Activated naive CD8-positive, alpha-beta T cell treated with anti-CD3 and anti-CD28 coated beads, Interleukin-2, amount 10 ng/mL, durations not matched to agents 7 days and 5 days (primary cell): Measurements from ENCODE around the gene TPM4. TPM values are rescaled to one million over a fixed set of nuclear protein-coding genes. Genes with fewer than 3 reads are reported as not detected.
"Not testable (repeated sequence)": the region's sequence is repeated elsewhere in the genome, so short reads cannot be mapped to it uniquely, and the experiment has no call there.

ENCODE experiments used
- ATAC-seq: fragments of 150-1000 bp; cut with Tn5 transposase; one replicate; pipeline ENCODE4 v1.10.0; 2021; ENCODE audit warnings: low read depth, moderate library complexity
- POLR2A ChIA-PET: fragments of 350-600 bp; sonication (Branson Sonifier 250); formaldehyde crosslinking; loops from one replicate; lab custom pipeline; 2021; ENCODE audit warnings: antibody characterized with exemption; lab: Charles Lee
- DNase-seq: peaks from one replicate; pipeline ENCODE4 v3.0.0; 2021
- H3K27ac Mint-ChIP-seq: one replicate; pipeline ENCODE4 v1.8.0; 2022; ENCODE audit warnings: mild to moderate bottlenecking, mixed read lengths
- H3K27me3 Mint-ChIP-seq: one replicate; pipeline ENCODE4 v1.8.0; 2022; ENCODE audit warnings: mild to moderate bottlenecking, moderate library complexity, mixed read lengths
- H3K36me3 Mint-ChIP-seq: one replicate; pipeline ENCODE4 v1.8.0; 2021; ENCODE audit warnings: mild to moderate bottlenecking, mixed read lengths
- H3K4me1 Mint-ChIP-seq: one replicate; pipeline ENCODE4 v1.8.0; 2021; ENCODE audit warnings: mixed read lengths
- H3K4me3 Mint-ChIP-seq: one replicate; pipeline ENCODE4 v1.8.0; 2022; ENCODE audit warnings: mild to moderate bottlenecking, moderate library complexity, mixed read lengths
- H3K9me3 Mint-ChIP-seq: one replicate; pipeline ENCODE4 v1.8.0; 2021; ENCODE audit warnings: mixed read lengths
- total RNA-seq, 2 experiments: library from RNA; stranded (reverse); gene quantifications; one replicate each; pipeline ENCODE4 v1.2.3, GENCODE V29; 2021

The TPM4 gene
- 100 to 1,000 TPM; 278 to 282 TPM for total RNA-seq

DNA sequence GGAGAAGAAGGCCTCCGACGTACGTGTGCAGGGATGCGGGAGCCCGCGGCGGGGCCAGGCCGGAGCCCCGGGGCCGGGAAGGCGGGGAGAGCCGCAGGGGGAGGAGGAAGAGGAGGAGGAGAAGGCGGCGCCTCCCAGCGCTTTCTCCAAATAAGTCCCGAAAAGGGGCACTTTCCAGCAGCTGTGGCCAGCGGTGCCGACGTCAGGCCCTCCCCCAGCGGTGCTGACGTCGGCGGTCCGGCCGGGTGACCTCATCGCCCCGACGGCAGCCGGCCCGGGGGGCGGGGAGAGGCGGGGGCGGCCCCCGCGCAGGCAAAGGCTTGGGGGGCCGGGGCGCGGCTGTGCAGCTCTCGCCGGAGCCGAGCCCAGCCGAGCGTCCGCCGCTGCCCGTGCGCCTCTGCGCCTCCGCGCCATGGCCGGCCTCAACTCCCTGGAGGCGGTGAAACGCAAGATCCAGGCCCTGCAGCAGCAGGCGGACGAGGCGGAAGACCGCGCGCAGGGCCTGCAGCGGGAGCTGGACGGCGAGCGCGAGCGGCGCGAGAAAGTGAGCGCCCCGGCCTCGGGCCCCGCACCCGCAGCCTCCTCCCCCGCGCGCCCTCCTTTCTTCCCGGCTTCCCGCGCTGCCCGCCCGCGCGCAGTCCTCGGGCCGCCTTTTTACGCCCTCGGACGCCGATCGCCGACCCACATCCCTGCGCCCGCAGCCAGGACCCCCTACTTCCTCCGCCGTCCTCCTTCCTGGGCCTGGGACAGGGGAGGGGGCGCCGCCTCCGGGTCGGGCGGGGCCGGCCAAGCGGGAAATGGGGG, at the start of gene TPM4:
Gene TPM4, plus strand, starts transcription at position 342 of the 804 bp plus-strand sequence. Its CDS starts 71 bp downstream, at position 413.
- ATAC-seq (peak; percentile 63), DNase-seq (peak; percentile 93)
- POLR2A ChIA-PET = interaction anchor here (0.5 to 8.7 kb wide), 19 partner anchors 9 to 265 kb away, joined by 3 to 100 read pairs (median 5); partner anchors contain the start of genes FAM32A, HSH2D and RAB8A
- Mint-ChIP-seq H3K27me3 (no peaks in the 10 kb centered on the region), H3K36me3 (peaks cover 27% of the 10 kb centered on the region), H3K4me3 (peak within 1 kb of the TSS; percentile 89), H3K4me1 (peaks cover 61% of the 10 kb centered on the region), H3K9me3 (no peaks in the 10 kb centered on the region), H3K27ac (peak within 1 kb of the TSS; percentile 93)

DNA sequence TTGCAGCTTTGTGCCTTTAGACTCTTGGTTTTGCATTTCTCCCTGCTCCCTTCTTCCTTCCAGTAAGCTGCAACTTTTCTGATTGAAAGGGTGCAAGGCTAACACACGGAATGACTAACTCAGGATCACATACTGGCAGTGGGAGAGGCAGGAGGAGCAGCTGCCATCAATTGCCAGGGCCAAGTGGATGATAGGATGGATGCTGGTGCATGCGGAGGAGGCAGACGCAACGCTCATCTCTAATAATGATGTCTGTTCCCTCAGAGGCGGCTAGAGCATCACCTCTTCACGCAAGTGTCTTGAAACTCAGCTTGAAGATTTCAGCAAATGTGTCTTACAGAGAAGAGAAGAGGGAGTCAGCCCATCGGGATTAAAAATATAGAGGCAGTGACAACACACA, 49.5 kb upstream of the TPM4 start:
- no peak for ATAC-seq
- POLR2A ChIA-PET = no interaction called here
- no peaks in the 10 kb centered on the region for H3K27me3 Mint-ChIP-seq
- no peaks in the 10 kb centered on the region for H3K36me3 Mint-ChIP-seq
- no peak overlapping the region for H3K4me3 Mint-ChIP-seq
- H3K9me3 Mint-ChIP-seq = no peaks in the 10 kb centered on the region
- H3K4me1 Mint-ChIP-seq = no peaks in the 10 kb centered on the region
- DNase-seq = no peak
- H3K27ac Mint-ChIP-seq = no peak overlapping the region

DNA sequence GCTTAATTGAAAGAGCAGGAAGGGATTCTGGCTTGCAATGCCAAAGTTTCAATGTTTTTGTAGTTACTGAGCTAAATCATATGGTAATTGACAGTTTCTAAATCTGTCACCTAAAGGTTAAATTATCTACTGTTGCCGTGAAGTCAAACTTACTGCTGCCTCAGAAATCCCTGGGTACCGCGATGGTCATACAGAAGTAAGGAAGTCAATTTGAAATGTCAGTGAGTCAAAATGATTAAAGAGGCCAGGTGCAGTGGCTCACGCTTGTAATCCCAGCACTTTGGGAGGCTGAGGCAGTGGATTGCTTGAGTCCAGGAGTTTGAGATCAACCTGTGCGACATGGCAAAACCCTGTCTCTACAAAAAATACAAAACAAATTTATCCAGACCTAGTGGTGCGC, 48.8 kb upstream of the TPM4 start:
- DNase-seq (no peak), ATAC-seq (no peak)
- H3K9me3 Mint-ChIP-seq = no peaks in the 10 kb centered on the region
- H3K27ac Mint-ChIP-seq = no peak overlapping the region
- no peaks in the 10 kb centered on the region for H3K36me3 Mint-ChIP-seq
- no peak overlapping the region for H3K4me3 Mint-ChIP-seq
- H3K27me3 Mint-ChIP-seq = no peaks in the 10 kb centered on the region
- no peaks in the 10 kb centered on the region for H3K4me1 Mint-ChIP-seq
- POLR2A ChIA-PET = no interaction called here

DNA sequence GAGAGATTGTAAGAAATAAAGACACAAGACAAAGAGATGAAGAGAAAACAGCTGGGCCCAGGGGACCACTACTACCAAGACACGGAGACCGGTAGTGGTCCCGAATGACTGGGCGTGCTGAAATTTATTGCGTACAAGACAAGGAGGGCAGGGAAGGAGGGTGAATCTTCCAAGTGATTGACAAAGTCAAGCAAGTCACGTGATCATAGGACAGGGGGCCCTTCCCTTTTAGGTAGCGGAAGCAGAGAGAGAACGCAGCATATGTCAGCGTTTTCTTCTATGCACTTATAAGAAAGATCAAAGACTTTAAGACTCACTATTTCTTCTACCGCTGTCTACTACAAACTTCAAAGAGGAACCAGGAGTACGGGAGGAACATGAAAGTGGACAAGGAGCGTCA, 46.1 kb upstream of the TPM4 start:
- POLR2A ChIA-PET, H3K27me3 Mint-ChIP-seq, H3K9me3 Mint-ChIP-seq, DNase-seq, H3K27ac Mint-ChIP-seq, H3K4me1 Mint-ChIP-seq, H3K36me3 Mint-ChIP-seq, ATAC-seq, H3K4me3 Mint-ChIP-seq: not testable (repeated sequence)

DNA sequence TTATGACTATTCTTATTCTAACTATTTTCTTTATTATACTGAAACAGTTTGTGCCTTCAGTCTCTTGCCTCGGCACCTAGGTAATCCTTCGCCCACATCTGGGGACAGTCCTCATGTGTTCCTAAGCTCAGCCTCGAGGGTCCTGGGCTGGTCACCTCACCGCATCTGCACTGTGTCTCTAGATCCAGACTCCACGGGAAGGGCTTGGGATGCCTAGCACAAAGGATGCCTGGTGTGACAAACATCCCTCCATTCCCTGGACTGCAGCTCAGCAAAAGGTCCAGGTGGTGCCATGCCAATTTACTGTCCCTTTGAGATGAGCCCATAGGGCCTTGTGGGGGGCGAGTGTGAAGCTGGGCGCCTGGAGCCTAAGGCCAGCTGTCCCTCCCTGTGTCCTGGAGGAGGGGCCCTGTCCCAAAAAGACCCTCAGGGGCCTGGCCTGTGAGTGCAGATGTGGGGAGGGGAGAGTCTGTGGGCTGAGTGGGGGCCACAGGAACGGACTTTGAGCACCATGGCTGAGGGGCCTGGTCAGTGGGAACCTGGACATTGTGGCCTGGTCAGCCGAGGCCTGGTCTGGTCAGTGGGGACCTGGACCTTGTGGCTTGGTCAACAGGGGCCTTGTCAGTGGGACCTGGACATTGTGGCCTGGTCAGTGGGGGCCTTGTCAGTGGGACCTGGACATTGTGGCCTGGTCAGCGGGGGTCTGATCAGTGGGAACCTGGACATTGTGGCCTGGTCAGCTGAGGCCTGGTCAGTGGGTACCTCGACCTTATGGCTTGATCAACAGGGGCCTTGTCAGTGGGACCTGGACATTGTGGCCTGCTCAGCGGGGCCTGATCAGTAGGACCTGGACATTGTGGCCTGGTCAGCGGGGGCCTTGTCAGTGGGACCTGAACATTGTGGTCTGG, 45.1 kb upstream of the TPM4 start:
- POLR2A ChIA-PET = no interaction called here
- Mint-ChIP-seq H3K9me3 (no peaks in the 10 kb centered on the region), H3K27ac (no peak overlapping the region), H3K4me3 (no peak overlapping the region), H3K4me1 (no peaks in the 10 kb centered on the region), H3K36me3 (no peaks in the 10 kb centered on the region), H3K27me3 (no peaks in the 10 kb centered on the region)
- peak; percentile 20 for DNase-seq
- no peak for ATAC-seq

DNA sequence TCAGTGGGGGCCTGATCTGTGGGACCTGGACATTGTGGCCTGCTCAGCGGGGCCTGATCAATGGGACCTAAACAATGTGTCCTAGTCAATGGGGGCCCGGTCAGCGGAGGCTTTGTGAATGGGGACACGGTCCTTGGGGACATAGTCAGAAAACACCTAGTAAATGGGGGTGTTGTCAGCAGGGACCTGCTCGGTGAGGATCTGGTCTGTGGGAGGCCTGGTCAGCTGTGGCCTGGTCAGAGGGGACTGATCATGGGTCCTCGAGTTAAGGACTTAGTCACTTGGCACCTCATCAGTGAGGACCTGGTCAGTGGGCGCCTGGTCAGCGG, 44.5 kb upstream of the TPM4 start:
- POLR2A ChIA-PET = no interaction called here
- Mint-ChIP-seq H3K4me3 (no peak overlapping the region), H3K36me3 (no peaks in the 10 kb centered on the region), H3K4me1 (no peaks in the 10 kb centered on the region), H3K9me3 (no peaks in the 10 kb centered on the region), H3K27me3 (no peaks in the 10 kb centered on the region), H3K27ac (no peak overlapping the region)
- ATAC-seq = no peak
- DNase-seq = peak; percentile 24

DNA sequence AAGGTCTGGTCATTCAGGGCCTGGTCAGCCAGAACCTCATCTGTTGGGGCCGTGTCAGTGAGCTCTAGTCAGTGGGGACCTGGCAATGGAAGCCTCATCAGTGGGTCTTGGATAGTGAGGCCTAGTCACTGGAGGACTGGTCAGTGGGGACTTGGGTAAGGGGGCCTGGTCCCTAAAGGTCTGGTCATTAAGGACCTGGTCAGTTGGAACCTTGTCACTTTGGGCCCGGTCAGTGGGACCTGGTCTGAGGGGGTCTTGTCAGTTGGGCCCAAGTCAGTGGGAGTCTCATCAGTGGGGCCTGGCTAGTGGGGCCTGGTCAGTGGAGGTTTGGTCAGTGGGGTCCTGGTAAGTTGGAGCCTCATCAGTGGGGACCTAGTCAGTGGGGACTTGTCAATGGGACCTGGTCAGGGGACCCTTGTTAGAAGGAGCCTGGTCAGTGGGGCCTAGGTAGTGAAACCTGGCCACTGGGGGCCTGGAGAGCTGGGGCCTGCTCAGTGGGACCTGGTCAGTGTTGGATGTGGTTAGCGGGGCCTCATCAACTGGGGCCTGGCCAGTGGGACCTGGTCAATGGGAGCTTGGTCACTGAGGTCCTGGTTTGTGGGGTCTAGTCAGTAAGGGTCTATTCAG, 43.7 kb upstream of the TPM4 start:
- no peak overlapping the region for H3K4me3 Mint-ChIP-seq
- H3K27ac Mint-ChIP-seq = no peak overlapping the region
- no peaks in the 10 kb centered on the region for H3K36me3 Mint-ChIP-seq
- no peaks in the 10 kb centered on the region for H3K27me3 Mint-ChIP-seq
- DNase-seq (peak; percentile 22), ATAC-seq (no peak)
- POLR2A ChIA-PET = no interaction called here
- no peaks in the 10 kb centered on the region for H3K9me3 Mint-ChIP-seq
- no peaks in the 10 kb centered on the region for H3K4me1 Mint-ChIP-seq

DNA sequence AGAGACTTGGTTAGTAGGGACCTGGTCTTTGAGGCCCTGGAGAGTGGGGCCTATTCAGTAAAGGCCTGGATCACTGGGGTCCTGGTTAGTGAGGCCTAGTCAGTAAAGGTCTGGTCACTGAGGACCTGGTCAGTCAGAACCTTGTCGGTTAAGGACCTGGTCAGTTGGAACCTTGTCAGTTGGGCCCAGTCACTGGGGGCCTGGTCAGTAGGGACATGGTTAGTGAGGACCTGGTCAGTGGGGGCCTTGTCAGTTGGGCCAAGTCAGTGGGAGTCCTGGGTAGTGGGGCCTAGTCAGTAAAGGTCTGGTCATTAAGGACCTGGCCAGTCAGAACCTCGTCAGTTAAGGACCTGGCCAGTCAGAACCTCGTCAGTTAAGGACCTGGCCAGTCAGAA, 43.2 kb upstream of the TPM4 start:
- no peaks in the 10 kb centered on the region for H3K36me3 Mint-ChIP-seq
- no peaks in the 10 kb centered on the region for H3K9me3 Mint-ChIP-seq
- no peak for ATAC-seq
- H3K4me1 Mint-ChIP-seq = no peaks in the 10 kb centered on the region
- POLR2A ChIA-PET = no interaction called here
- H3K27me3 Mint-ChIP-seq = no peaks in the 10 kb centered on the region
- DNase-seq = no peak
- no peak overlapping the region for H3K27ac Mint-ChIP-seq
- no peak overlapping the region for H3K4me3 Mint-ChIP-seq

DNA sequence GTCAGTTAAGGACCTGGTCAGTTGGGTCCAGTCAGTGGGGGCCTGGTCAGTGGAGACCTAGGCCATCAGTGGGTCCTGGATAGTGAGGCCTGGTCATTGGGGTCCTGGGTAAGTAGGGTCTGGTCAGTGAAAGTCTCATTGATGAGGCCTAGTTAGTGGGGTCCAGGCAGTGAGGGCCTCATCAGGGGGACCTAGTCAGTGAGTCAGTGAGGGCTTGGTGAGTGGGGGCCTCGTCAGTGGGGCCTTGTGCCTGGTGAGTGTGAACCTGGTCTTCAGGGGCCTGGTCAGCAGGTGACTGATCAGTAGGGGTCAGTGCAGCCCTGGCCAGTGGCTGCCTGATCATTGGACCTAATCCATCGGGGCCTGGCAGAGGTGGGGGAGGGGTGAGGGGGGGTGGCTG, 42.6 kb upstream of the TPM4 start:
- Mint-ChIP-seq H3K9me3 (no peaks in the 10 kb centered on the region), H3K27ac (no peak overlapping the region), H3K27me3 (no peaks in the 10 kb centered on the region), H3K4me1 (no peaks in the 10 kb centered on the region), H3K4me3 (no peak overlapping the region), H3K36me3 (no peaks in the 10 kb centered on the region)
- ATAC-seq = no peak
- DNase-seq = no peak
- POLR2A ChIA-PET = no interaction called here

DNA sequence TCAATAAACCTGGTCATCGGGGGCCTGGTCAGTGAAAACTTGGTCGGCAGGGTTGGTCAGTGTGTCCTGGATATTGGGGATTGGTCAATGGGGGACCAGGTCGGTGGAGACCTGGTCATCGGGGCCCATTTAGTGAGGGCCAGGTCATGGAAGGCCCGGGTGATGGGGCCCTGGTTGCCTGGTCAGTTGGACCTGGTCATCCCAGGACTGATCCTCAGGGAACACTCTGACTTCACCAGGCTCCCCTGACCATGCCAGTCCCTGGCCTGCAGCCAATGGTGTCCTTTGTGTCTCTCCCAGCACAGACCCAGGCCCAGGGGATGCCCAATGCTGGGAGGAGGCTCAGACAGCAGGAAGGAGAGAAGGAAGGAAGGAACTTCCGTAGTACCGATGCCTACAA, 42.1 kb upstream of the TPM4 start:
- Mint-ChIP-seq H3K27ac (no peak overlapping the region), H3K27me3 (no peaks in the 10 kb centered on the region), H3K36me3 (no peaks in the 10 kb centered on the region), H3K9me3 (no peaks in the 10 kb centered on the region), H3K4me3 (no peak overlapping the region), H3K4me1 (no peaks in the 10 kb centered on the region)
- POLR2A ChIA-PET = no interaction called here
- DNase-seq = no peak
- ATAC-seq = no peak

DNA sequence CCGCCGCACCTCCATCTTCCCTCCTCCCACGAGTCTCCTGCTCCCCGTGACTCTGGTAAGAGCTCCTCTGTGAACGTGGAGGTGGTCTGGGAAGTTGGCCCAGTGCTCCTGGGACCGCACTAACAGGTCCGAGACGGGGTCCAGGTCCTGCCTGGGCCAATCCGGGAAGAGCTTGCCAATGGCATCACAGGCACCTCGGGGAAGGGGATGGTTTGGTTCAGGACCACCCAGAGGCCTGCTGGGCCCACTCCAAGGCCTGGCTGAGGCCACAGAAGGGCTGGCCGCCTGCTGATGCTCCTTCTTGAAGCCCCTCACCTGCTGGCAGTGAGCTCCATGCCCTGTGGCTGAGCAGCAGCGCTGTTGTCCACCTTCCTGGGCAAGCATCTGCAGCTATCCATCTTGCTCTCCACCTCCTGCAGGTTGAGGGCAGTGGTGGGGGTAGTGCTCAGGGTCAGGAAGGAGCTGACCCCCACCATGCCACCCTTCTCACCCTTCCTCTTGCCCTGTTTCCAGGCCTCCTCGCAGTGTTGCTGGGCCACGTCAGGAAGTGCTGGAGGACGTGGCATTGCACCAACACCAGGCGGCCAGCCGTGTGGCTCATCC, 41.2 kb upstream of the TPM4 start:
- H3K4me1 Mint-ChIP-seq = no peaks in the 10 kb centered on the region
- H3K4me3 Mint-ChIP-seq = no peak overlapping the region
- H3K9me3 Mint-ChIP-seq = no peaks in the 10 kb centered on the region
- no peaks in the 10 kb centered on the region for H3K36me3 Mint-ChIP-seq
- H3K27ac Mint-ChIP-seq = no peak overlapping the region
- DNase-seq = no peak
- no peak for ATAC-seq
- H3K27me3 Mint-ChIP-seq = no peaks in the 10 kb centered on the region
- POLR2A ChIA-PET = no interaction called here

DNA sequence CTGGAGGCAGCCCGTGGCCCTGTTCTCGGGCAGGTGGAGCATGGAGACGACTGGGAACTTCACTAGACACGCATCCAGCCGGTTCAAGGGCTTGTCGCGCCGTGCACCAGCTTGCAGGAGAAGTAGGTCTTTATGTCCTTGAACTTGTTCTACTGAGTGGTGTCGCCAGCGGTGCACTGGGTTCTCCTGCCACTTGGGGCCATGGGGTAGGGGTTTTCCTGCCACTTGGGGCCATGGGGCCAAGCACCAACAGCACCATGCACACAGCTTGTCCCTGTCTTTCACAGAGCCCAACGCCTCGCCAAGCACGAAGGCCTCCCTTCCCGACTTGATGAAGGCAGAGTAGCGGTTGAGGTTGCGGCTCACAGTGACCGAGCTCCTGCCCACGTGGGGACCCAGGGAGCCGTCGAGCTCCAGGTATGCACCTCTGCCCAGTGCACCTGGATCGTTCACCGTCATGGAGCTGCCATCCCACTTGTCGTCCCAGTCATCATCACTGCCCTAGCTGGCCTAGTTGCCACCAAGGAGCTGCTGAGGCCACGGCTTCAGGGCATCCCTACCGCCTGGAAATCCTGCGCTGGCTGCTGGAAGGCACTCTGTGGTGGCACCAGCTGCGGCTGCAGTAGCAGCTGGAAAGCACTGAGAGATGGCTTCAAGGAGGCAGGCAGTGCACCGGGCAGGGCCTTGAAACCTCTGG, 40.5 kb upstream of the TPM4 start:
- no peaks in the 10 kb centered on the region for H3K27me3 Mint-ChIP-seq
- no peak overlapping the region for H3K4me3 Mint-ChIP-seq
- H3K27ac Mint-ChIP-seq = no peak overlapping the region
- peaks cover 4% of the 10 kb centered on the region for H3K4me1 Mint-ChIP-seq
- DNase-seq (no peak), ATAC-seq (no peak)
- no peaks in the 10 kb centered on the region for H3K9me3 Mint-ChIP-seq
- POLR2A ChIA-PET = no interaction called here
- no peaks in the 10 kb centered on the region for H3K36me3 Mint-ChIP-seq
